ENCODE data around the gene ARHGAP31. TPM values are rescaled to one million over a fixed set of nuclear protein-coding genes. Genes with fewer than 3 reads are reported as not detected.

Gene ARHGAP31
- total and polyA plus RNA-seq, 4 donors: 0.99 to 4.6 (median 2.6) TPM

GRCh38 chr3:119297169-119297568 lies 3.0 kb downstream of the ARHGAP31 start:
- H3K27me3 ChIP-seq (ENCODE audit: control insufficient read depth in 4 of 4, insufficient read depth in 4 of 4, low read length in 3 of 4): no peaks in the 10 kb centered on the region
- no peak overlapping the region for H3K27ac ChIP-seq (ENCODE audit: low read depth in 1 of 2, low read length in 2 of 2)
- no peak overlapping the region for H3K9ac ChIP-seq (ENCODE audit: low read depth in 1 of 2, low read length in 2 of 2)
- H3K4me1 ChIP-seq (ENCODE audit: control insufficient read depth in 4 of 4, insufficient read depth in 4 of 4, low read length in 3 of 4): peaks cover 0 to 18% (median 9%) of the 10 kb centered on the region in 4 donors
- no peak overlapping the region for H3K4me3 ChIP-seq (ENCODE audit: low read depth in 1 of 3, low read length in 3 of 3)
- no peaks in the 10 kb centered on the region for H3K9me3 ChIP-seq (ENCODE audit: control insufficient read depth in 4 of 4, low read length in 3 of 4)
- H3K36me3 ChIP-seq (ENCODE audit: control insufficient read depth in 4 of 4, insufficient read depth in 3 of 4, low read depth in 1 of 4, low read length in 3 of 4): no peaks in the 10 kb centered on the region
- TF ChIP-seq RAD21 (IDR thresholded peaks at IDR 0.05) (no peak), RXRA (IDR thresholded peaks at IDR 0.05) (no peak), TAF1 (conservative IDR thresholded peaks at IDR 0.05) (no peak), CTCF (IDR thresholded peaks at IDR 0.05; ENCODE audit: low read depth, low read length, missing input control) (no peak), FOXA1 (IDR thresholded peaks at IDR 0.05) (no peak), ZBTB33 (IDR thresholded peaks at IDR 0.05) (no peak)
- DNase-seq (ENCODE audit: low spot score): no peak

DNA sequence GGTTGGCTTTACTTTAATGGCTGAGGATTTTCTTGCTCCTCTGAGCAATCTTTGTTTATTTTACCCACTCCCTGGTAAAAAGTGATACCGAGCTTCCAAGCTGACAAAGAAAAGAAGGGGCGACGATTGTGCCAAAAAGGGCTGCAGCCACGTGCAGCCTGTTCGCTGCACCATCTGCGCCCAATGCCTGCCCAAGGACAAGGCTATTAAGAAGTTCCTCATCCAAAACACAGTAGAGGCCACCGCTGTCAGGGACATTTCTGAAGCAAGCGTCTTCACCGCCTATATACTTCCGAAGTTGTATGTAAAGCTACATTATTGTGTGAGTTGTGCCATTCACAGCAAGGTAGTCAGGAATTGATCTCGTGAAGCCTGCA lies 4.4 kb downstream of the ARHGAP31 start:
- Histone ChIP-seq H3K4me3 (ENCODE audit: low read depth in 1 of 3, low read length in 3 of 3) (no peak overlapping the region), H3K4me1 (ENCODE audit: control insufficient read depth in 4 of 4, insufficient read depth in 4 of 4, low read length in 3 of 4) (peaks cover 0 to 15% (median 5%) of the 10 kb centered on the region in 4 donors), H3K9me3 (ENCODE audit: control insufficient read depth in 4 of 4, low read length in 3 of 4) (no peaks in the 10 kb centered on the region), H3K36me3 (ENCODE audit: control insufficient read depth in 4 of 4, insufficient read depth in 3 of 4, low read depth in 1 of 4, low read length in 3 of 4) (no peaks in the 10 kb centered on the region), H3K27me3 (ENCODE audit: control insufficient read depth in 4 of 4, insufficient read depth in 4 of 4, low read length in 3 of 4) (no peaks in the 10 kb centered on the region), H3K9ac (ENCODE audit: low read depth in 1 of 2, low read length in 2 of 2) (no peak overlapping the region), H3K27ac (ENCODE audit: low read depth in 1 of 2, low read length in 2 of 2) (no peak overlapping the region)
- TF ChIP-seq HNF4G (IDR thresholded peaks at IDR 0.05) (no peak), RXRA (IDR thresholded peaks at IDR 0.05) (no peak), CTCF (IDR thresholded peaks at IDR 0.05; ENCODE audit: low read depth, low read length, missing input control) (no peak), TAF1 (conservative IDR thresholded peaks at IDR 0.05) (no peak), FOXA2 (IDR thresholded peaks at IDR 0.05) (no peak), SP1 (IDR thresholded peaks at IDR 0.05) (no peak), EGR1 (IDR thresholded peaks at IDR 0.05; ENCODE audit: low read depth in 2 of 2) (no peak), REST (IDR thresholded peaks at IDR 0.05) (no peak), JUND (IDR thresholded peaks at IDR 0.05) (no peak), HNF4A (conservative IDR thresholded peaks at IDR 0.05) (no peak), GABPA (IDR thresholded peaks at IDR 0.05 in 1 of 2, conservative IDR thresholded peaks at IDR 0.05 in 1 of 2) (no peak), ZBTB33 (IDR thresholded peaks at IDR 0.05) (no peak), NR2F2 (IDR thresholded peaks at IDR 0.05) (no peak), YY1 (IDR thresholded peaks at IDR 0.05) (no peak), FOXA1 (IDR thresholded peaks at IDR 0.05) (no peak), RAD21 (IDR thresholded peaks at IDR 0.05) (no peak), ATF3 (IDR thresholded peaks at IDR 0.05) (no peak)
- TF ChIP-seq, protein P1, sequence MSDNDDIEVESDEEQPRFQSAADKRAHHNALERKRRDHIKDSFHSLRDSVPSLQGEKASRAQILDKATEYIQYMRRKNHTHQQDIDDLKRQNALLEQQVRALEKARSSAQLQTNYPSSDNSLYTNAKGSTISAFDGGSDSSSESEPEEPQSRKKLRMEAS (IDR thresholded peaks at IDR 0.05): no peak
- 88% methylated on average over 11 of the region's 11 CpGs for WGBS
- DNase-seq (ENCODE audit: low spot score): no peak
